H1 (cell line): ENCODE results near the gene FCHSD1. TPM values are rescaled to one million over a fixed set of nuclear protein-coding genes. Genes with fewer than 3 reads are reported as not detected.

Experiments
- ASH2L ChIP-seq: fragments of 200-600, 300-600 bp; sonication (generic); IDR thresholded peaks from one replicate; pipeline ENCODE4 v1.7.1; 2017; ENCODE audit warnings: low read length
- BACH1 ChIP-seq: IDR thresholded peaks from 2 replicates; pipeline ENCODE4 v1.6.1; 2012; ENCODE audit warnings: low read length, improper control_type of control experiment
- BCL11A ChIP-seq, 2 experiments: IDR thresholded peaks; one replicate each; pipeline ENCODE4 v1.6.1; 2011; ENCODE audit warnings: low read depth in 2 of 2, low read length in 2 of 2, mild to moderate bottlenecking in 2 of 2
- BRCA1 ChIP-seq: IDR thresholded peaks from 2 replicates; pipeline ENCODE4 v1.6.1; 2012; ENCODE audit warnings: low read depth, low read length, improper control_type of control experiment
- CHD2 ChIP-seq: IDR thresholded peaks from 2 replicates; pipeline ENCODE4 v1.6.1; 2012; ENCODE audit warnings: low read length, improper control_type of control experiment
- EP300 ChIP-seq, 2 experiments: IDR thresholded peaks; 1 replicate in 1 of 2; 2 replicates in 1 of 2; pipeline ENCODE4 v1.6.1; 2011 to 2012; ENCODE audit warnings: low read depth in 2 of 2, low read length in 2 of 2, mild to moderate bottlenecking in 2 of 2, borderline replicate concordance in 1 of 2, inconsistent platforms in 1 of 2, moderate library complexity in 1 of 2
- GABPA ChIP-seq: IDR thresholded peaks from 2 replicates; pipeline ENCODE4 v1.6.1; 2011; ENCODE audit warnings: mild to moderate bottlenecking, low read length, moderate library complexity, borderline replicate concordance; ENCODE audit not compliant: insufficient read depth
- JUN ChIP-seq: IDR thresholded peaks from 2 replicates; pipeline ENCODE4 v1.6.1; 2011; ENCODE audit warnings: low read depth, mild to moderate bottlenecking, improper control_type of control experiment, low read length
- KDM5A ChIP-seq: fragments of 200-600 bp; IDR thresholded peaks from 2 replicates; pipeline ENCODE4 v1.7.1; 2012; ENCODE audit warnings: mild to moderate bottlenecking, low read length, inconsistent platforms, mixed read lengths
- MAFK ChIP-seq: IDR thresholded peaks from 2 replicates; pipeline ENCODE4 v1.6.1; 2012; ENCODE audit warnings: low read depth, mild to moderate bottlenecking, improper control_type of control experiment, low read length
- NRF1 ChIP-seq: IDR thresholded peaks from 2 replicates; pipeline ENCODE4 v1.6.1; 2011; ENCODE audit warnings: mild to moderate bottlenecking, low read depth, low read length, improper control_type of control experiment
- POLR2A ChIP-seq, 2 experiments: IDR thresholded peaks; 1 replicate in 1 of 2; 2 replicates in 1 of 2; pipeline ENCODE4 v1.6.1; 2011; ENCODE audit warnings: low read depth in 2 of 2, low read length in 2 of 2, mild to moderate bottlenecking in 2 of 2; ENCODE audit errors: control extremely low read depth in 1 of 2
- POU5F1 ChIP-seq: IDR thresholded peaks from 2 replicates; pipeline ENCODE4 v1.6.1; 2011; ENCODE audit warnings: low read depth, mild to moderate bottlenecking, low read length, moderate library complexity
- SP4 ChIP-seq: IDR thresholded peaks from 2 replicates; pipeline ENCODE4 v1.6.1; 2012; ENCODE audit warnings: low read length, inconsistent platforms
- TAF7 ChIP-seq: optimal IDR thresholded peaks from 2 replicates; pipeline ENCODE3; 2011; ENCODE audit warnings: low read depth, mild to moderate bottlenecking, inconsistent platforms, low read length, moderate library complexity, borderline replicate concordance
- TBP ChIP-seq: IDR thresholded peaks from 2 replicates; pipeline ENCODE4 v1.6.1; 2011; ENCODE audit warnings: low read depth, low read length, improper control_type of control experiment
- YY1 ChIP-seq: IDR thresholded peaks from 2 replicates; pipeline ENCODE4 v1.6.1; 2011; ENCODE audit warnings: low read depth, mild to moderate bottlenecking, low read length
- polyA plus RNA-seq, 7 experiments: library from polyadenylated mRNA; depleted of rRNA in 3 of 7; stranded (reverse) in 5 of 7; unstranded in 2 of 7; fragments of >200 nt in 5 of 7; fragments of 200-250 nt in 2 of 7; gene quantifications; 1 replicate in 5 of 7; 2 replicates in 1 of 7; 4 replicates in 1 of 7; pipeline versions ENCODE4 v1.2.1 to v1.2.3, GENCODE V29; 2011 to 2013; ENCODE audit warnings: missing spikeins in 2 of 7, mixed read lengths in 2 of 7
- total RNA-seq: library from RNA; stranded (reverse); fragmentation: NEBNext Ultra II Directional; extraction: Animal tissue kit (Norgen Biotek cat#: 25700); gene quantifications from 2 replicates; pipeline ENCODE4 v1.2.1, GENCODE V29; 2021
- TF ChIP-seq, protein P1 (sequence below): IDR thresholded peaks from 2 replicates; pipeline ENCODE4 v1.6.1; 2012; ENCODE audit warnings: inconsistent platforms

Gene FCHSD1
- total and polyA plus RNA-seq, 2 of the 8 experiments (the other 6 are each of a cell fraction or from before 2014, with no cell fraction given) = 22.0 to 30.1 TPM

DNA sequence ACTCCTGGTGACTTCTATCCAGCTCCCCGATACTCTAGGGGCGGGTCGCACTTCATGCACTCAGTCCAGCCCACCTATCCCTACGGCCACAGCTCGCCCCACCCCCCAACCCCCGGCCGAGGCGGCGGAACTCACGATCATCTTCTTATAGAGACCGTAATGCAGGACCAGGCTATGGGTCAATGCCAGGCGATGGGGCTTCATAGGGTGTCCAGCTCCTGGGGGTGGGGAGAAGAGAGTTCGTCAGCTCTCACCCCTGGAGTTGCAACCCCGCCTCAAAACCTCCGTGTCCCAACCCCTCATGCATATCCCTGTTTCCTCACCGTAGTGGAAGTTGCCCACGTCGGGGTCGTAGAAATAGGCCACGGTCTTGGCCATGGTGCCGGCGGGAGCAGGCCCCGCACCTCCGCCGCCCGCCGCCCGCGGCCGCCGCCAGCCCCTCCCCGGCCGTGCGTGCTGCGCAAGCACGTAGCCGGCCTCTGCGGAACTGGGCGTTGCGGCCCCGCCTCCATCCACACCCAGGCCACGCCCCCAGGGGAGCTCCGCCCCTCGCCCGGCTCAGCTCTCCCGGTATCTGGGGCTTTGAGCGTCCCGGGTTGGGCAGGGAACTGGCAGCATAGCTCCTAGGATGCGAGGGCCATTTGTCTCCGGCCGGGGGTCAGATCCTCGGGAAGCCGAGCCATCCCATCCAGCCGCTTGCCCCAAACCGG, 14.7 kb downstream of the FCHSD1 start, which contains the start of the genes HDAC3 and RELL2 (continued):
- peak; percentile 34 for TF ChIP-seq NRF1
- TF ChIP-seq BCL11A (IDR thresholded peaks at IDR 0.05; ENCODE audit: low read depth in 2 of 2, low read length in 2 of 2) = no peak
- peak; percentile 69 for TF ChIP-seq ASH2L
- no peak for TF ChIP-seq BRCA1
- TF ChIP-seq POU5F1 = no peak
- TF ChIP-seq TAF7 = no peak
- TF ChIP-seq EP300 (IDR thresholded peaks at IDR 0.05; ENCODE audit: borderline replicate concordance in 1 of 2, low read depth in 2 of 2, low read length in 2 of 2) = no peak
- no peak for TF ChIP-seq GABPA
- no peak for TF ChIP-seq MAFK
- no peak for TF ChIP-seq CHD2
- TF ChIP-seq POLR2A (IDR thresholded peaks at IDR 0.05; ENCODE audit: control extremely low read depth in 1 of 2, low read depth in 2 of 2, low read length in 2 of 2) = peak in 1 of 2 experiments; percentile 75; a peak in 2 of 3 replicates
- TF ChIP-seq, protein P1, sequence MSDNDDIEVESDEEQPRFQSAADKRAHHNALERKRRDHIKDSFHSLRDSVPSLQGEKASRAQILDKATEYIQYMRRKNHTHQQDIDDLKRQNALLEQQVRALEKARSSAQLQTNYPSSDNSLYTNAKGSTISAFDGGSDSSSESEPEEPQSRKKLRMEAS = no peak
- no peak for TF ChIP-seq JUN
- TF ChIP-seq SP4 = peak; percentile 51; the same call in 1 of the 2 replicates
- TF ChIP-seq TBP = peak; percentile 71
- TF ChIP-seq KDM5A = no peak
- TF ChIP-seq YY1 = 0 out of 2 replicates have a peak, but pooled peaks have one; percentile 10
- TF ChIP-seq BACH1 = no peak
- TF ChIP-seq, all 59 proteins: peak for 14
